Karpas-422 (cell line): ENCODE results near the gene DENND11. TPM values are rescaled to one million over a fixed set of nuclear protein-coding genes. Genes with fewer than 3 reads are reported as not detected.

ENCODE experiments used
- DNase-seq: peaks from one replicate; pipeline ENCODE4 v3.0.0-alpha.2; 2015
- H2AFZ ChIP-seq: fragments of 200-600 bp; sonication (generic); 2 replicates; pipeline ENCODE4 v1.6.1; 2014; ENCODE audit warnings: antibody characterized with exemption, low read length, mixed read lengths
- H3K27ac ChIP-seq: fragments of 200-600 bp; sonication (generic); 2 replicates; pipeline ENCODE4 v1.5.1; 2014; ENCODE audit warnings: mild to moderate bottlenecking, low read length, moderate library complexity
- H3K27me3 ChIP-seq: fragments of 200-600 bp; sonication (generic); 2 replicates; pipeline ENCODE4 v1.6.1; 2014; ENCODE audit warnings: low read length, mixed read lengths
- H3K36me3 ChIP-seq: fragments of 200-600 bp; sonication (generic); 2 replicates; pipeline ENCODE4 v1.6.1; 2014; ENCODE audit warnings: low read length, mixed read lengths; ENCODE audit not compliant: insufficient read depth
- H3K4me1 ChIP-seq: fragments of 200-600 bp; sonication (generic); 2 replicates; pipeline ENCODE4 v1.6.1; 2014; ENCODE audit warnings: mild to moderate bottlenecking, low read length, mixed read lengths
- H3K4me2 ChIP-seq: fragments of 200-600 bp; sonication (generic); 2 replicates; pipeline ENCODE4 v1.6.1; 2014; ENCODE audit warnings: low read length, low read depth, mild to moderate bottlenecking; ENCODE audit not compliant: poor library complexity, severe bottlenecking
- H3K4me3 ChIP-seq: fragments of 200-600 bp; sonication (generic); 2 replicates; pipeline ENCODE4 v1.5.1; 2014; ENCODE audit warnings: mild to moderate bottlenecking, antibody characterized with exemption, low read length, mixed read lengths
- H3K79me2 ChIP-seq: fragments of 200-600 bp; sonication (generic); 2 replicates; pipeline ENCODE4 v1.6.1; 2014; ENCODE audit warnings: mild to moderate bottlenecking, low read length, mixed read lengths
- H3K9ac ChIP-seq: fragments of 200-600 bp; sonication (generic); 2 replicates; pipeline ENCODE4 v1.6.0; 2014; ENCODE audit warnings: low read length
- H3K9me2 ChIP-seq: fragments of 200-600 bp; sonication (generic), shearing (Covaris generic); replicated peaks from 2 replicates; pipeline ENCODE4 v1.6.0; 2014; ENCODE audit warnings: mild to moderate bottlenecking, low read length, moderate library complexity; ENCODE audit not compliant: insufficient read depth
- H3K9me3 ChIP-seq: fragments of 300-700, 200-600 bp; sonication (generic); 2 replicates; pipeline ENCODE4 v1.6.1; 2014; ENCODE audit warnings: low read length, mixed read lengths
- H4K20me1 ChIP-seq: fragments of 200-600 bp; sonication (generic); 2 replicates; pipeline ENCODE4 v1.6.1; 2014; ENCODE audit warnings: mild to moderate bottlenecking, antibody characterized with exemption, low read length, low read depth; ENCODE audit not compliant: insufficient read depth
- total RNA-seq: library from RNA; depleted of rRNA; stranded (reverse); fragments of >200 nt; shearing (Covaris generic); gene quantifications from 2 replicates; pipeline ENCODE4 v1.2.3, GENCODE V29; 2014; ENCODE audit warnings: low replicate concordance

The DENND11 gene
- total RNA-seq, 1 experiment from 2014 or later, result 17.9 TPM

DNA sequence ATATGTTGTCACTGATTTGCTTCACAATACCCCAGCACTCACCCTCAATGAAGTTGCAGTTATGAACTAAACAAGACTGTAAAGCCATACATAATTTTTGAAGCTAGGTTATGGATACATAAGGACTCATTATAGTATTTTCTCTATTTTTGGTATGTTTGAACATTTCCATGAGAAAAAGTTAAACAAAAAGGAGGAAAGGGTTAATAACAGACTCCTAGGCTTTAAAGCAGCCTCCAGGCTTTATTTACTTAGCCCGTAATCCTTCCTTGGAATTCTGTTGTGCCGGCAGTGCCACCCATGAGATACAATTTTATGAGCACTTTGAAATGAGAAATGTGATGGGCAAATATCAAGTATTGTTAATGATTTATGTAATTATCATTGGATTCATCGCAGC, 2.1 kb upstream of the DENND11 start:
- Histone ChIP-seq H3K9me3 (no peaks in the 10 kb centered on the region), H3K9me2 (no peaks in the 10 kb centered on the region), H3K4me2 (no peak overlapping the region), H2AFZ (no peak overlapping the region), H3K36me3 (no peaks in the 10 kb centered on the region), H3K79me2 (no peaks in the 10 kb centered on the region), H3K9ac (no peak overlapping the region), H3K27me3 (no peaks in the 10 kb centered on the region), H3K27ac (no peak overlapping the region), H4K20me1 (no peaks in the 10 kb centered on the region; the same call in 1 of the 2 replicates), H3K4me1 (peaks cover 12% of the 10 kb centered on the region), H3K4me3 (no peak overlapping the region)
- no peak for DNase-seq

DNA sequence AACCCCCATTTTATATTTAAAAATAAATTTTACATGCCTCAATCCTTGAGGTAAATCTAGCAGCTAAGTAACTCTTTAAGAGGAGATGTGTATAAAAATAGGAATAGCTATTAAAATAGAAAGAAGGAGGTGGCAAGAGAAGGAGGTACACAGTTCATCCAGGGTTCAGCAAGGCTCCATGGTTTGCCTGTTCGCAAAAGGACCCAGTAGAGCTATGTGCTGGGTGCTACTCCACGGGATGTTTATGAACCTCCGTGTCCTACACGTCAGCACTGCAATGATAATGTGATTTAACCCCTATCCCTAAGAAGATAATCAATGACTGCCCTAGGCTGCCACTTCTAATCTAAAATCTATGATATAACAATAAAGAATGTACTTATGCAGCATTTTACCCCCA, 926 bp upstream of the DENND11 start:
- H3K79me2 ChIP-seq, result no peaks in the 10 kb centered on the region
- peaks cover 4% of the 10 kb centered on the region; the same call in 1 of the 2 replicates for H4K20me1 ChIP-seq
- no peaks in the 10 kb centered on the region for H3K27me3 ChIP-seq
- no peak overlapping the region for H2AFZ ChIP-seq
- no peaks in the 10 kb centered on the region for H3K9me2 ChIP-seq
- peak overlapping the region; percentile 86 for H3K4me2 ChIP-seq
- H3K9me3 ChIP-seq, result no peaks in the 10 kb centered on the region
- no peaks in the 10 kb centered on the region for H3K36me3 ChIP-seq
- H3K4me3 ChIP-seq, result peak overlapping the region; percentile 81; the same call in 1 of the 2 replicates
- H3K27ac ChIP-seq, result no peak overlapping the region
- no peak for DNase-seq
- H3K9ac ChIP-seq, result no peak overlapping the region; the same call in 1 of the 2 replicates
- H3K4me1 ChIP-seq, result peaks cover 19% of the 10 kb centered on the region

DNA sequence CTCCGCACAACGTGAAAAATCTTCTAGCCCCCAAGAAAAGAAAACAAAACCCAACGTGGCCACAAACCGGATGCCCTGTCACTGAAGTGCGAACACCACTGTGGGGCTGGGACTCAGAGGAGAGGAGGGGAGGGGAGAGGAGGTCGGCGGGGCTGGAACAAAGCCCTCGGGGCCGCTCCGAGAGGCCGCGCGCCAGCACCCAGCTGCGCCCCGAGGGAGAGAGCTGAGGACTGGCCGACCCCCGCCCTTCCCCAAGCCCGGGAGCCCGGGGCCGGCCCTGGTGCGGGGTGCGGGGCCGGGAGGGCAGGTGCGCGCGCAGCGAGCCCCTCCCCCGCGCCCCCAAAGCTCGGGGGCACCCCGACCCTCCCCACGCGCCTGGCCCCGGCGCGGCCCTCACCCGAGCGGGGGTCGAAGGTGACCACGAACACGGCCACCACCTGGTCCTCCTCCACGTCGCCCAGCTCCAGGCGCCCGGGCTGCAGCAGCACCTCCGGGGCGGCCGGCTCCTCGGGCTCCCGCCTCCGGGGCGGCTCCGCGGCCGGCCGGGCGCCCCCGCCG, 398 bp downstream of the DENND11 start:
- H3K79me2 ChIP-seq, result no peaks in the 10 kb centered on the region
- H3K9me3 ChIP-seq, result no peaks in the 10 kb centered on the region
- H3K27me3 ChIP-seq, result no peaks in the 10 kb centered on the region
- H3K4me3 ChIP-seq, result peak overlapping the region; percentile 75
- peak overlapping the region; percentile 72 for H3K9ac ChIP-seq
- H4K20me1 ChIP-seq, result peaks cover 8% of the 10 kb centered on the region; the same call in 1 of the 2 replicates
- peaks cover 19% of the 10 kb centered on the region for H3K4me1 ChIP-seq
- H2AFZ ChIP-seq, result peak overlapping the region; percentile 87; the same call in 1 of the 2 replicates
- H3K9me2 ChIP-seq, result no peaks in the 10 kb centered on the region
- peak overlapping the region; percentile 80 for H3K4me2 ChIP-seq
- peak; percentile 75 for DNase-seq
- H3K27ac ChIP-seq, result no peak overlapping the region
- H3K36me3 ChIP-seq, result no peaks in the 10 kb centered on the region

DNA sequence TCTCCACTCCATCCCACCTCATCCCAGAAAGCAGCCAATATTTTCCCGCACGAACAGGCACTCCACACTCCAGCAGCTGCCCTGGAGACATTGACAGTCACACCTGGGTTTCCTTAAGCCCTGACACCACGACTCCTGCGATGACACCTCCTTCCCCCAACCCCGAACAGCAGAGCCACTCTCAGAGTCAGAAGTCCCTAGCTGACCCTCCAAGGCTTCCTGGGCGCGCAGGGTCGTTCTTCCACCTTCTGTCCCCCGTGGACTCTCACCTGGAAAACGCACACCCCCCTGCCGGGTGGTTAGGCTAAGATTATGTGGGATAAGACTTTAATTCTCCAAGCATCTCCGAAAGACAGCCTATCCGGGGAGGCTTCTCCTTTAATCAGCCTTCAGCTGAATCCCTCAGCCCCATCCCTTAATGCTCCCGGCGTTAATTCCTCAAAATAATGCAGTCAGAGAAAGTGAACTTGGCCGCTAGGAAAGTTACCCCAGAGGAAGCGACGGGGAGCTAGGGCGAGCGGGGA, 1.1 kb downstream of the DENND11 start:
- no peak for DNase-seq
- H3K36me3 ChIP-seq, result no peaks in the 10 kb centered on the region
- peak overlapping the region; percentile 74 for H3K4me2 ChIP-seq
- H4K20me1 ChIP-seq, result peaks cover 11% of the 10 kb centered on the region; the same call in 1 of the 2 replicates
- no peak overlapping the region for H3K27ac ChIP-seq
- H3K4me1 ChIP-seq, result peaks cover 19% of the 10 kb centered on the region
- H3K9ac ChIP-seq, result peak overlapping the region; percentile 58
- H3K4me3 ChIP-seq, result peak overlapping the region; percentile 64
- H3K79me2 ChIP-seq, result no peaks in the 10 kb centered on the region
- H3K27me3 ChIP-seq, result no peaks in the 10 kb centered on the region
- no peaks in the 10 kb centered on the region for H3K9me2 ChIP-seq
- H2AFZ ChIP-seq, result no peak overlapping the region
- H3K9me3 ChIP-seq, result no peaks in the 10 kb centered on the region

DNA sequence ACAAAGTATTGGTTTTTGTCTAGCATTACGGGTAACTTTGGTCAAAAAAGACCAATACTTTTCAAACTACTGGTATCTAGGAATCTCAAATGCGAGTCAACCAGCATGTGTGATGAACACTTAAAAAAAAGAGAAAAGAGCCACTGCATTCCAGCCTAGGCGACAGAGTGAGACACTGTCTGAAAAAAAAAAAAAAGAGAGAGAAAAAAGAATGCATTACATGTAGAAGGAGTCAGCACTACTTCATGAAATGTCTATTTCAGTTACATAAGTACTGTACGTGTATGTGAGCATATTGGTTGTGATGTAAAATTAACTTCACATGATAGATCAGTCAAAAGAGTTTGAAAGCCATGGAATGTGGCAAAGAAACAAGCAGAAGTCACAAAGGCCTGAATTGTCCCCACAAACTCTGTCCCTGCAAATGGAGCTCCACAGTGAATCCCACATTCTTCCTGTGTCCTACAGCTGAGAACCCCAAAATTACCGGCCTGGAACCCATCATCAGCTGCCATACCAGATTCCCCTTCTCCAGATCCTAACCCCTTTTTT, 1.6 kb downstream of the DENND11 start:
- Histone ChIP-seq H3K4me1 (peaks cover 19% of the 10 kb centered on the region), H3K36me3 (no peaks in the 10 kb centered on the region), H4K20me1 (peaks cover 13% of the 10 kb centered on the region; the same call in 1 of the 2 replicates), H3K27ac (no peak overlapping the region), H3K79me2 (no peaks in the 10 kb centered on the region), H2AFZ (no peak overlapping the region), H3K9me3 (no peaks in the 10 kb centered on the region), H3K4me2 (peak overlapping the region; percentile 74), H3K9ac (0 out of 2 replicates have a peak overlapping the region, but pooled peaks have one; percentile 58), H3K27me3 (no peaks in the 10 kb centered on the region), H3K9me2 (no peaks in the 10 kb centered on the region), H3K4me3 (peak overlapping the region; percentile 64; the same call in 1 of the 2 replicates)
- DNase-seq, result no peak

DNA sequence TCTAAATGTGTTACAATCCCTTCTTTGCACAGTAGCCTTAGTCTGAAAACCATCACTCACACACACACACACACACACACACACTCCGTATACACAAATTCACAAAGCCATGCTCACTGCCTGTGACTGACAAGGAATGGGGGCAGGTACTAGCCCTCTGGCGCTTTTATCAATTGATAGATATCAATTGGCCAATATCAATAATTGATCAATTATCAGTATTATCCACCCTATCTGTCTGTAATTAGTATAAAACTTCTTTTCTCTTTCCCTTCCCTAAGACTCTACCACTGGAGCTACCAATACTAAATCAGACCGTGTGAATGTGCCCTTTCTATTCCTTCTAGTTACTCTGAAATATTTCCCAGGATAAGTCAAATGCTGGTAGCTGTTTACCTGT, 2.1 kb downstream of the DENND11 start:
- Histone ChIP-seq H4K20me1 (peaks cover 13% of the 10 kb centered on the region; the same call in 1 of the 2 replicates), H3K9ac (no peak overlapping the region), H3K79me2 (no peaks in the 10 kb centered on the region), H3K9me2 (no peaks in the 10 kb centered on the region), H3K36me3 (no peaks in the 10 kb centered on the region), H3K27ac (no peak overlapping the region), H3K4me2 (no peak overlapping the region), H3K4me1 (peaks cover 19% of the 10 kb centered on the region), H3K9me3 (no peaks in the 10 kb centered on the region), H3K4me3 (no peak overlapping the region), H2AFZ (no peak overlapping the region), H3K27me3 (no peaks in the 10 kb centered on the region)
- DNase-seq, result no peak

DNA sequence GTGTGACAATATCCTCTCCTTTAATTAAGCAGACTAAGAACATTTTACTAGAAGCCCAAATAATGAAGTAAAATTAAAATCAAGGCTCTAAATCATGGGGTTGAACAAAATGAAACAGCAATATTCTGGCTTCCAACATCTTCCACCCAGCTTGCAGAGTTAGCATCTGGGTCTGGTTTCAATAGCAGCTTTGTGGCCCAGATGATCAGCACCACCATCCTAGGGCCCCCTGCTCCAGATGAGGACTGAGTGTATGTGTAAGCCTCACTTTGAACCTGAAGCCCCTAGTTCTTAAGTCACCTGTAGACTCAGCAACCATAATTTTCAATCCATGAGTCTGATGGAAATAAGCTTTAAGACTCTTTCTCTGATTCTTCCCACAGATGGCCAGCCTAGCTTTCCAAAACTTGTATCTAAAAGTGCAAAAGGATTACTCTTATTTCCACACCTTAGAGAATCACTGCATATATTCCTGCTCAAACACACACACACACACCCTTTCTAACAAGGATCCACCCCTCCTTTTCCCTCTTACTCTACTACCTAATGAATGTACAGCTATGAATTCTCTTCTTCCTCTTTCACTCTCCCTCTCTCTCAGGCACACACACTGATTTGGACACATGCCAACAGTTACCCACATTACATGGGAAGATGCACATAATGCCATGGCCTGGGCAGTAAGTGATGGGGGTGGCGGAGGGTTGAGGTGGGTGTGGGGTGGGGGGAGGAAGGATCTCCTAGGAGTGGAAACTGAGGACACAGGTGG, 3.5 kb downstream of the DENND11 start:
- peak; percentile 50 for DNase-seq
- no peaks in the 10 kb centered on the region for H3K79me2 ChIP-seq
- H3K4me3 ChIP-seq, result no peak overlapping the region
- no peaks in the 10 kb centered on the region for H3K9me3 ChIP-seq
- H3K9me2 ChIP-seq, result no peaks in the 10 kb centered on the region
- H3K36me3 ChIP-seq, result no peaks in the 10 kb centered on the region
- no peak overlapping the region for H3K27ac ChIP-seq
- H3K9ac ChIP-seq, result no peak overlapping the region
- no peaks in the 10 kb centered on the region for H3K27me3 ChIP-seq
- H3K4me1 ChIP-seq, result peaks cover 19% of the 10 kb centered on the region
- H3K4me2 ChIP-seq, result no peak overlapping the region
- H2AFZ ChIP-seq, result no peak overlapping the region
- peaks cover 13% of the 10 kb centered on the region; the same call in 1 of the 2 replicates for H4K20me1 ChIP-seq
